HUES6 (cell line): Measurements from ENCODE around the gene COL6A1.
A peak's percentile ranks its signal among the peaks of the same experiment; 100 is the strongest.

Source experiments
- H3K27ac ChIP-seq: 2 replicates; pipeline ENCODE4 v1.7.0; 2013; ENCODE audit warnings: low read depth, mild to moderate bottlenecking, low read length, inconsistent platforms
- H3K27me3 ChIP-seq: 2 replicates; pipeline ENCODE4 v1.6.1; 2013; ENCODE audit warnings: low read length; ENCODE audit not compliant: control insufficient read depth, insufficient read depth
- H3K36me3 ChIP-seq: 2 replicates; pipeline ENCODE4 v1.6.1; 2013; ENCODE audit warnings: low read length; ENCODE audit not compliant: control insufficient read depth, insufficient read depth
- H3K4me1 ChIP-seq: 2 replicates; pipeline ENCODE4 v1.6.1; 2013; ENCODE audit warnings: low read length; ENCODE audit not compliant: control insufficient read depth, insufficient read depth
- H3K4me3 ChIP-seq: 2 replicates; pipeline ENCODE4 v1.5.1; 2013; ENCODE audit warnings: low read depth, low read length
- H3K9ac ChIP-seq: one replicate; pipeline ENCODE4 v1.6.1; 2013; ENCODE audit warnings: mild to moderate bottlenecking, low read length
- H3K9me3 ChIP-seq: 2 replicates; pipeline ENCODE4 v1.6.1; 2013; ENCODE audit warnings: low read depth, low read length; ENCODE audit not compliant: control insufficient read depth, insufficient read depth

COL6A1 gene

DNA sequence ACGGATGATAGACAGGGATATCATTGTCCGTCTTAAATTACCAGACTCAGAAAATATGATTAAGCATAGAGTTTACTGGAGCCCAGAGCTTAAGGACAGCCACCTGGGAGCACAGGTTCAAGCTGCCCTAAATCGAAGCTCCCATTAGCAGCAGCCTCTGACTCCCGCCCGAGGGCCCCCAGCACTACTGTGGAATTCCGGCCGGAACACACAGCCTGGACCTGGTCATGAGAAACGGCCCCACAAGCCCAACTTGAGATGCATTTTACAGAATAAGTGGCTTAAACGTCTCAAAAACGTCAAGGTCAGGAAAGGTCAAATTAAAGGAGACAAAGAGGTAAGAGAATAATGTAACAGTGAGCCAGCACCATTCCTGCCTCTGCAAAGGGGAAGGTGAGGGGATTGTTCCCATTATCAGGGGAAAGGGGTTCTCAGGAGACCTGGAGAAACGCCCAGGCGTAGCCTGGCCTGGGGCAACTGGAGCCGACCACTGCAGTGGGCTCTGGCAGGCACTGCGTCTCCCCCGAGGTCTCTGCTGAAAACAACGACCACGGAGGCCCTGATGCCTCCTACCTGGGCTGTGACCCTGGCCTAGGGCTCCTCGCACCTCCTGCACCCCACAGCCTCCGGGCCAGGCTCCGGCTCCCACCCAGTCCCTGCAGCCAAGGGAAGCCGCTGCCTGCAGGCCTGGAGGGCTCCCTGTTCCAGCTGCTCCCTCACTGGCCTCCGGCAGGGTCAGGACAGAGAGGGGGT lies 11.5 kb upstream of the COL6A1 start:
- Histone ChIP-seq H3K4me1 (peaks cover 32% of the 10 kb centered on the region), H3K9me3 (peaks cover 14% of the 10 kb centered on the region), H3K36me3 (no peaks in the 10 kb centered on the region), H3K27ac (no peak overlapping the region), H3K27me3 (0 out of 2 replicates have a peak, but pooled peaks cover 6% of the 10 kb centered on the region), H3K4me3 (no peak overlapping the region), H3K9ac (no peak overlapping the region)

DNA sequence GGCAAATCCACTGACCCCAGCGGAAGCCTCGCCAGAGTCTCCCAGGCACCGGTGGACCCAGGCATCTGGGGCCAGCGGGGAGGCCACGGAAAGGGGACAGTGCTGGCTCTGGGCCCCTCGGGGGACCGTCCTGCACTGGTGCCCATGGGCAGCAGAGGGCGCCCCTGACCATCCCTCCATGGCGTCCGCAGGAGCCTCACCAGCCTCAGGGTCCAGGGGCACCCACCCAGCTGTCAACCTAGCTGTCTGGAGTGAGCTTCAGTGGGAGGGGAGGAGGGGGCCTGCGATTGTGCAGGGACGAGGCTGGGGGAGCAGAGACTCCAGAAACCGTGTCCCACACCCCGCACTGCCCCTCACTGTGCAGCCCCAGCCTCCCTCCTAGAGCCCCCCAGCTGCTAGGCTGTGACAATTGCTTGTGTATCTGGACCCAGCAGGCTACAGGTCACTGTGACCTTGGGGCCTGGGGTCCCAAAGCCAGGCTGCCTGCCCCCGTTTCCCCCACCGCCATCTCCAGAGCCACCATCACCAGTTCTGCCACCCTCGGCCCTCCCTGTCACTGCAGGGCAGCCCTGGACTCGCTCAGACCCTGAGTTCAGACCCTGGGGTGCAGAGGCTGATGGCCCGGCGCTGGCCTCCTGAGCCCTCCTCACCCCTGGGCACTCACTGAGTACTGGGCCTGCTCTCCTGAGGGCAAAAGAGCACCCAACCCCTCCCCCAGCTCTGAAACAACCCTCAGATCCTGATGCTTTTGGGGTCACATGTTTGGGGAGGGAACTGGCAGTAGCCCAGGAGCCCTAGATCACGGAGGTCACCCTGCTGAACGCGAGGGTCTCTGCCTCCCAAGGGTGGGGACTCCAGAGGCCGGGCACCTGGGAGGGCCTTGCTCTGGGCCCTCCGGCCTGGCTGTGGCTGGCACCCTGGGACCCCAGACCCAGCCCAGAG lies 10.6 kb upstream of the COL6A1 start:
- no peak overlapping the region for H3K27ac ChIP-seq
- peaks cover 32% of the 10 kb centered on the region for H3K4me1 ChIP-seq
- H3K36me3 ChIP-seq = no peaks in the 10 kb centered on the region
- H3K9ac ChIP-seq = no peak overlapping the region
- H3K4me3 ChIP-seq = no peak overlapping the region
- peaks cover 6% of the 10 kb centered on the region; the same call in 1 of the 2 replicates for H3K9me3 ChIP-seq
- H3K27me3 ChIP-seq = 0 out of 2 replicates have a peak, but pooled peaks cover 6% of the 10 kb centered on the region

DNA sequence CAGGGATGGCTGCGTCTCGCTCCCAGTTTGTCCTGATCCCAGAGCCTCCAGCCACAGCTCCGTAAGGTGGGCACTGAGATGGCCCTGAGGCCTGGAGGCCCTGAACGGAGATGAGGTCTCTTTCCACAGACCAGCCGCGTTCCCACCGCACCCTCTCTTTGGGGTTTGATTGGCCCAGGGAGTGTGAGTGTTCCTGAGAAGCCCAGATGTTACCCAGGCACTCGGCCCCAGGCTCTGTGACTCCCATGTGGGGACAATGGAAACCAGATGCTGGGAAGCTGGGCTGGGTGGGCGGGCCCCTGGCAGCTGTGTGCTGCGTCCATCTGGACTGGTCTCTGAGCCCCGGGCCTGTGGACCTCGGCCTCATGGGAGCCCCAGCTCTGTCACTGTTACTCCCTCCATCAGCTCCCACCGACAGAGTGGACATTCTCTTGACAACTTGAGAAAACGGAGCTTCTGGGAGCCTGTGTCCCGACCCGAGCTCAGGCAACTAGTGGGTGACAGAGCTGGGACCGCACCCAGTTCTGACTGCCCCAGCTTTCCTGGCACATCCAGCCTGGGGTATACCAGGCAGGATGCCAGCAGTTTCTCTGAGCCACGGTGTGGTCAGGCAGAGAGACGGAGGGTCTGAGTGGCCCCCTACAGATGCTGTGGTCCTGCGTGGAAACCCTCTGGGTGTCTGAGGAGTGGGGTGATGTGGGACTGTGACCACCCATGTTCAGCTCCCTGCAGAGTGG lies 9.8 kb upstream of the COL6A1 start:
- Histone ChIP-seq H3K36me3 (no peaks in the 10 kb centered on the region), H3K9me3 (0 out of 2 replicates have a peak, but pooled peaks cover 1% of the 10 kb centered on the region), H3K27ac (peak overlapping the region; percentile 89; the same call in 1 of the 2 replicates), H3K27me3 (0 out of 2 replicates have a peak, but pooled peaks cover 6% of the 10 kb centered on the region), H3K9ac (peak overlapping the region; percentile 82), H3K4me3 (peak overlapping the region; percentile 65), H3K4me1 (peaks cover 34% of the 10 kb centered on the region)

DNA sequence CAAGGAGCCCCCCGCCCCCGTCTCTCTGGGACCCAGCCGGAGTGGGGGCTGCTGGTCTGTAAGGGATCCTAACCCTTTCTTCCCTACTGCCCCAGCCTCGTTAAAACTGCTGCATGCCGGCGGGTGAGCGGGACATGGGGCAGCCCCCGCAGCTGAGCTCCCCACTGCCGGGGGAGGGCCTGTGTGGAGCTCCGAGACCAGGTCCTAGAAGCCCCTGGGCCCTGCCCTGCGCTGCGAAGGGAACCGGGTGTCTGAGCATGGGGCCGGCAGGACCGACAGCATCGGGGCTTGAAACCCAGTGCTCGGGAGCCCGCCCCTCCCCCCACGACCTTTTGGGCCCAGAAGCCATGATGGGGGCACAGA lies 9.2 kb upstream of the COL6A1 start:
- Histone ChIP-seq H3K4me1 (peaks cover 34% of the 10 kb centered on the region), H3K27me3 (0 out of 2 replicates have a peak, but pooled peaks cover 6% of the 10 kb centered on the region), H3K4me3 (peak overlapping the region; percentile 65), H3K27ac (peak overlapping the region; percentile 89; the same call in 1 of the 2 replicates), H3K9ac (peak overlapping the region; percentile 82), H3K36me3 (no peaks in the 10 kb centered on the region), H3K9me3 (no peaks in the 10 kb centered on the region)

DNA sequence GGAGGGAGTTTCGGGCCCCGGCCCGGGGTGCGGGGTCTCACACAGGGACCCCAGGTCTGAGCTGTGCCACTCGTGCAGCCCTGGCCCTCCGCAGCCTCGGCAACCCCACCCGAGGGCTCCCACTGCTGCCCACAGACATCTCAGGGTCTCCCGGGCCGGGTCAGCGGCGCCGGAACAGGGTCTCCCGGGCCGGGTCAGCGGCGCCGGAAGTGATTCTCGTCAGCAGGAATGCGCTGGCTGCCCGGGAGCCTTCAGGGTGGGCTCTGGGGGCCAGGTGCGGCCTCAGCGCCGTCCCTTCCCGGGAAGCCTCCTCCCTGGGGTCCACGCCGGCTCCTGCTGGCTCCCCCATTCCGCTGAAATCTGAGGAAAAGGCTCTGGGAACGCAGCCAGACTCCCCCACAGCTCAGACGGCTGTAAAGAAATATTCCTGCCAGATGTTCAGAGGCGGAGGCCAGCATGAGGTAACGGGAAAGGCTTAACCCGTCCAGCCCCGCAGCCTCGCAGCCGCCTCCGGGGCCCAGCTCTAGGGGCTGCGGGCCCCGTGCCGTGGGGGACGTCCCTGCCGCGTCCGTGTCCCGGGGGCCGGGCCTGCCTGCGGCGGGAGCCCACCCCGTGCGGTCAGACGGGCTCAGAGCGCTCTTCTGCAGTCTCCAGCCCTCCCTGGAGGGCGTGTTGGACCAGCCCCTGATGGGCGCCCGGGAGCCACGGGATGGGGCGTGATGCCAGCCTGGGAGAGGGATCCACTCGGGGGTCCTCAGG lies 8.7 kb upstream of the COL6A1 start:
- Histone ChIP-seq H3K9ac (peak overlapping the region; percentile 82), H3K9me3 (no peaks in the 10 kb centered on the region), H3K27ac (peak overlapping the region; percentile 89; the same call in 1 of the 2 replicates), H3K27me3 (0 out of 2 replicates have a peak, but pooled peaks cover 6% of the 10 kb centered on the region), H3K4me1 (peaks cover 34% of the 10 kb centered on the region), H3K4me3 (peak overlapping the region; percentile 65), H3K36me3 (no peaks in the 10 kb centered on the region)

DNA sequence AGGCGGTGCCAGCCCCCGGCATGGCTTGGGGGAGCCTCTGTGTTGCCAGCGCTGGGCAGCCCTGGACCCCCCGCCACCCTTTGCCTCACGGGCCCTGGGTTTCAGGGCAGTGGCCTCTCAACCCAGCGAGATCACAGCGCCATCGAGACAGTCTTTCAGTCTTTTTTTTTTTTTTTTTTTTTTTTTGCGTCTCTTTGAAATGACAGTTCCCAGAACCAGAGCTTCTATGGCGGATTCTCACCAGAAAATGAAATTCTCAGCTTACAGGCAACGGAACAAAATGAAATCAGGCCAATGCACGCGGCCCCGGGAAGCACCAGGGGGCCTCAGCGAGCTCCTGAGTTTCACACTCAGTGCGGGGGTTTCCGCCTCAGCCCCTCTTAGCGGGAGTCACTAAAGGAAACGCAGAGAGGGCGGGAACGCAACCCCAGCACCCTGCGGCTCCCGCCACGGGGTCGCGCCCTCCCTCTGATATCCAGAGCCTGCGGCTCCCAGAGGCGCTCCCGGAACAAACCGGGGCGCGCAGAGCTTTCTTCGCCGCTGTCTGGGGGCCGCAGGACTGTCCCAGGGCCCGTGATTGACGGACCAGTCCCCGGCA lies 8.0 kb upstream of the COL6A1 start:
- Histone ChIP-seq H3K9ac (peak overlapping the region; percentile 82), H3K27ac (peak overlapping the region; percentile 89; the same call in 1 of the 2 replicates), H3K4me1 (peaks cover 34% of the 10 kb centered on the region), H3K27me3 (0 out of 2 replicates have a peak, but pooled peaks cover 6% of the 10 kb centered on the region), H3K36me3 (no peaks in the 10 kb centered on the region), H3K9me3 (no peaks in the 10 kb centered on the region), H3K4me3 (peak overlapping the region; percentile 65)

DNA sequence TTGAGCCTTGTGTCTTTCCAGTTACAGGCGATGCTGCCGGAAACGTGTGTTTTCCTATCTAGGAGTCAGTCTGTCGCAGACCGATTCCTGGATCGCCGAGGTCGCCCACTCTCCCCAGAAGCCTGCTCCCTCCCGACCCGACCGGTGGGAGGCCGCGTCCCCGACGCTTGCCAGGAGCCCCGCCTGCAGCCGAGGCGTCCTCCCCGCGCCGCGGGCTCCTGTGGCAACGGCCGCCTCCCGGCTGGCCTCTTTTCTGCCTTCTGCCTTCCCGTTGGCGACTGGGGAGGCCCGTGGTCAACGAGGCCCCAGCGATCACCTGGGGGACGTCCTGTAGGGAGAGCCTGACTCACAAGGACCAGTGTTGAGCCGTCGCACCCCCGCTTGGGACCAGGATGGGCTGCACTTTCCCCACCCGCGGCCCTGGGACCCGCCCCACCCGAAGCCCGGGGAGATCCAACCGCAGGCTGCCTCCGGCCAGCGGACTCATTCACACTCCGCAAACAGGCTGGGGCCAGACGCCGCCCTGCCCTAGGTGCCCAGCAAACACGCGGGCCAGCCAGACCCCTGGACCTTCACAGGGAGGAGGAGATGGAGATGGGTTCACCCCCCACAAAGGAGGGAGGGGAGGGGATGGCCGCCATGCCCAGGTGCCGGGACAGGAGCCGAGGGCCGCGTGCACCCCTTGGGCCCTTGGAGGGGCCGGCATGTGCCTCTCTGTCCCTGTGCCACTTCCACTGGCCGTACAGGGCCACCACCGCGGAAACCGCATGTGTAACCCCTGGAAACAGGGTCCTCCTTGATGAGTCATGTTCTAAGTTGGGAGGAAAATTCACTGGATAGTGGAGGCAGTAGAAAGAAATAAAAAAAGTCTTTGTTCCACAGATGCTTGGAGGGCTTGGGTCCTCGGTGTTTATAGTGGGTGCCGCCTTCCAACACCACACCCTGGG lies 7.2 kb upstream of the COL6A1 start:
- H3K27me3 ChIP-seq = 0 out of 2 replicates have a peak, but pooled peaks cover 6% of the 10 kb centered on the region
- no peaks in the 10 kb centered on the region for H3K9me3 ChIP-seq
- H3K4me1 ChIP-seq = peaks cover 39% of the 10 kb centered on the region
- H3K27ac ChIP-seq = peak overlapping the region; percentile 89; the same call in 1 of the 2 replicates
- peak overlapping the region; percentile 65 for H3K4me3 ChIP-seq
- peak overlapping the region; percentile 82 for H3K9ac ChIP-seq
- no peaks in the 10 kb centered on the region for H3K36me3 ChIP-seq

DNA sequence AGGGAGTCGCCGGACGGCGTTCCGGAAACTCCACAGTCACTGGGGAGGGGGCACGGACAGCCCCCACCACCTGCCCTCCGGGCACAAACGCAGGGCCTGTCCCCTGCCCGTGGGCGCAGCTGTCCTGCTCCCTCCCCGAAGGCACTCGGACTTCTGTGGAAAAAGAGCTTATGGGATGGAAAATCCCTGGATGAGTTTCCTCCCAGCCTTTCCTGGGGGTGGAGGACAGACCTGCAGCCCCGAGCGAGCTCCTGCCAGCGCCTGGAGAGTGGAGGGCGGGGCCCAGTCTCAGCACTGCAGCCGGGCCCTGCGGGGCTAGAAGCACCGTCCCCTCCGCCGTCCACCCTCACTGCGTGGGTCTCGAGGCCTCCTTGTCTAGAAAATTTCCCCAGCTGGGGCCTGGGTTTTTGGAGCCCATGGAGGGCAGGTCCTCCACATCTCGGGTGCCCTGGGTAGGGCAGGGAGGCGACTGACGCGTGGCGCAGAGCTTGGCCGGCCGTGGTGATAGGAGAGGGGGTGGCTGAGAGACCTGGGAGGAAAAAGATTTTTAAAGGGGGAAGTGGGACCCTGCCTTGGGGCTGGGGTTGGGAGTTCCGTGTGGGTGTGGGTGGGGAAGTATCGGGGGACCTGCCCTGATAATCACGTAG lies 6.4 kb upstream of the COL6A1 start:
- Histone ChIP-seq H3K27ac (peak overlapping the region; percentile 89), H3K9me3 (no peaks in the 10 kb centered on the region), H3K36me3 (no peaks in the 10 kb centered on the region), H3K4me3 (peak overlapping the region; percentile 65), H3K27me3 (peaks cover 7% of the 10 kb centered on the region; the same call in 1 of the 2 replicates), H3K4me1 (peaks cover 43% of the 10 kb centered on the region), H3K9ac (peak overlapping the region; percentile 82)
